CD4-positive, alpha-beta T cell treated with Interleukin-6 at 100 ng/mL for 8 hours (primary cell): ENCODE measurements around the gene RABEP1.
"Not testable (repeated sequence)": the region's sequence is repeated elsewhere in the genome, so short reads cannot be mapped to it uniquely, and the experiment has no call there.

Source experiments
- DNase-seq: peaks from one replicate; pipeline ENCODE4 v3.0.0-alpha.2; 2020; ENCODE audit warnings: mixed read lengths, low spot score

RABEP1 gene

DNA sequence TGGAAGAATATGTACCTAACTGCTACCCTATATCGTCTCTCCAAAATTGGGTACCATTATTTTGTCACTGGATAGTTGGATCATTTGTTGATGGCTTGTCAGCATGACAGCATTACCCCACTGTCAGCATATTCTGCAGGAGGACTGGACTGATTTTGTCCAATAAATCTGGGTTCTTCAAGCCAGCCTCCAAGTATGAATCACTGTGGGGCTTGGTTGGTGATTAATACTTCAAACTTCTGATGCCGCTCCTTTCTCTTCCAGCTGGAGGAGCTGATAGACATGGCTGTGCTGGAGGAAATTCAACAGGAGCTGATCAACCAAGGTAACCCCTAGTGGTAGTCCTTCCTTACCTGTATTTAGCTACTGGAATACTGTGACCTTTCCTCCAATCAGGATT lies 140.4 kb downstream of the RABEP1 start:
- DNase-seq, result no peak

DNA sequence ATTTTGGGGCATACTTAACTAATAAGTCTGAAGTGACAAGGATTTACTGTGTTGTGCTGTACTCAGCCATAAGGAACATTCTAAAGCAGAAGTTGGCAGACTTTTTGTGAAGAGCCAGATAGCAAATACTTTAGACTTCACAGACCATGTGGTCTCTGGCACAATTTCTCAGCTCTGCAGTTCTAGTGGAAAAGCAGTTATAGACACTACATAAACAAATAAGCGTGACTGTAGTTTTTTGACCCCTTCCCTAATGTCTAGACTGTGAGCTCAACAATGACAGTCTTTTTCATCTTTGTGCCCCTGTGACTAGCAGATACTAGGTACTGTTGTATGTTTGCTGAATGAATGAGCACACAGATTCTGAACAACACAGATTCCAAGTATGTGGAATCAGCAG lies 142.8 kb downstream of the RABEP1 start:
- no peak for DNase-seq

DNA sequence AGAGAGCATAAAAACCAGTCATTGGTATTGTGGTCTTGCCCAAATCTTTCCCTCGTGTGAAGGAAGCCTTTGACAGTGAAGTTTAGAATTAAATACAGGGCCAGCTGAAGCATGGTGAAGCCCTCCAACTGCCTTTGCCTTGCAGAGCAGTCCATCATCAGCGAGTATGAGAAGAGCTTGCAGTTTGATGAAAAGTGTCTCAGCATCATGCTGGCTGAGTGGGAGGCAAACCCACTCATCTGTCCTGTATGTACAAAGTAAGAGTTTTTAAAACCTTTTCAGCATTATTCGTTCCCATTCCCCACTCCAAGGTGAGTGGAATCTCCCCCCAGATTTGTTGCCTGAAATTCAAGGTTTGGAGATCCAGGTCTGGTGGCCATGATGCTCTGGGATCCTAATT lies 143.7 kb downstream of the RABEP1 start:
- DNase-seq, result no peak

DNA sequence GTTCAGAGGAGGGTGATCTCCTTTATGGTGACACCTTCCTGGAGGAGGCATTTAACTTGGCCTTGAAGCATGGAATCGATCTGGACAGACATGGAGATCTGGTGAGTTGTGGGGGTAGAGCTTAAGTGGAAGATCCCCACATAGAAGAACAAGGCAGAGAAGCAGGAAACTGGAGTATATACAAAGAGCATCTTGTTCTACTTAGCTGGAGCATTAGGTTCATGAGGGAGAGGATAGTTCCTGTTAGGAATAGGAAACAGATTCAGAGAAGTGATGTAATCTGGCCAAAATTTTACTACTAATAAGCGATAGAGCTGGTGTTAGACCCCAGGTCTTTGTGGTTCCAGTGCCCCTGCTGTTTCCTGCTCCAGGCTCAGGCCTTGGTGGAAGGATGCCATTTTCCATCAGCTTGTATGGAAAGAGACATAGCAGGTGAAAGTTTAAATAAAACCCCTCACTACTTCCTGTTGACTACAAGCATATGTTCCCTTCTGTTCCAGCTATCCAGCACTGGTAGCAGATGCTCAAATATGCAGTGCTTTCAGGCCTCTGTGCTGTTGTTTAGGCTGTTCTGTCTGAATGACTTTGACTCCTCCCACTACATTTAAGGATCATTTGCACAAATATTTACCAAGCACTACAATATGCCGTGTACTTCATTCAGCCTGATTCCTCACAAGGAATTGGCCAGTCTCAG lies 147.3 kb downstream of the RABEP1 start:
- DNase-seq, result no peak

DNA sequence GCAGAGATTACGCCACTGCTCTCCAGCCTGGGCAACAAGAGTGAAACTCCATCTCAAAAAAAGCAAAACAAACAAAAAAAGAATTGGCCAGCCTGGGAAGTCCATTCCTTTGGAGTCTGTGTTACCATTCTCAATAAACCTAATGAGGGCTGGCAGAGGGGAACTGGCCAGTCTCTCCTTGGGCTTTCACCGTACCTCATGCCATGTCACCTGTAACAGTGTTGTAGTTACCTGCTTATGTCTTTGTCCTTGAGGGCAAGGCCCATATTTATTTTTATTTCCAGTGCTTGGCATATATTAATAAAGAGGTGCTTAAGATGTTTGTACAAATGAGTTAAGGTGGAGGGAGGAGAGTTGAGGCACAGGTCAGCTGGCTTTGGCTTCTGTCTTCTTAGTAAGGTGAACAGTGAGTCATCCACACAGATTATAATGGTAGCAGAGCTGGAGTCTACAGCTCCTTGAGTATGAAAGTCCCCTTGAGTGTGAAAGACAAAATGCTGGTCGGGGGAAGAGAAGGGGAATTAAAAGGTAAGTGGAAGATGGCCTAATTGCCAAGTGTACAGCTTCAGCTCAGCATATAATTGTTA lies 148.4 kb downstream of the RABEP1 start:
- DNase-seq, result no peak

DNA sequence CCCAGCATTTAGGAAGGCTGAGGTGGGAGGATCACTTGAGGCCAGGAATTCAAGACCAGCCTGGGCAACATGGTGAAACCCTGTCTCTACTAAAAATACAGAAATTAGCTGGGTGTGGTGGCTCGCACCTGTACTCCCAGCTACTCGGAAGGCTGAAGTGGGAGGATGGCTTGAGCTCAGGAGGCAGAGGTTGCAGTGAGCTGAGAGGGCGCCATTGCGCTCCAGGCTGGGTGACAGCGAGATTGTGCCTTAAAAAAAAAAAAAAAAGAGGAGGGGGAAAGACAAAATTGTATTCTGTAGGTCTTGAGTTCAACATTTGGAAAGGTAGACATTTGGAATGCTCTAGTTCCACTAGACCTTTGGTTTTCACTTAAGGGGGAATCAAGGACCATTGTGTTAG lies 149.2 kb downstream of the RABEP1 start:
- DNase-seq, result not testable (repeated sequence)

DNA sequence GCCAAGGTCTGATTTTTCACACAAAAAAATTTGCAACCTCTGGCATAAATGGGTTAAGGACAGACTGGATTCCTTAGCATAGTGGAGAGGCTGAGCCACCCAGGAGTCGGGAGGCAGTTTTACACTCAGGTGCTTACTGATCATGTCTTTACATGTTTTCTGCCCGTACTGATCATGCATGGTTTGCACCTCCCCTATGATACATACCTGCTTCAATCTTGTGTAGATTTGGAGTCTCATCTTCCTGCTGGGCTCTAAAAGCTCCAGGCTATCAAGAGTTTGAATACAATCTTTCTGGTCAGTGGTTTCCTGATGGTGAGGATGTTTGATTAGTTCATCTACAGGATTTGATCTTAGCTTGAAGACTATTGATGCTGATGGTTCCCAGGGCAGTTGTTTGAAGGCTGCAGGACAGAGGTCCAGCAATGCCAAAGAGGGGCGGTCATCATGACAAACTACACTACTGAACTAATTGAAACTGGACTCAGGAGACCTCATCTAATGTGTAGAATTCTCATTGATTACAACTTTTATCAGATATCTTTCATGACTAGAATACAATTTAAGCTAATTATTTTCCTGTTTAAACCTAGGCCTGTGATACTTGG lies 150.0 kb downstream of the RABEP1 start:
- DNase-seq, result no peak

DNA sequence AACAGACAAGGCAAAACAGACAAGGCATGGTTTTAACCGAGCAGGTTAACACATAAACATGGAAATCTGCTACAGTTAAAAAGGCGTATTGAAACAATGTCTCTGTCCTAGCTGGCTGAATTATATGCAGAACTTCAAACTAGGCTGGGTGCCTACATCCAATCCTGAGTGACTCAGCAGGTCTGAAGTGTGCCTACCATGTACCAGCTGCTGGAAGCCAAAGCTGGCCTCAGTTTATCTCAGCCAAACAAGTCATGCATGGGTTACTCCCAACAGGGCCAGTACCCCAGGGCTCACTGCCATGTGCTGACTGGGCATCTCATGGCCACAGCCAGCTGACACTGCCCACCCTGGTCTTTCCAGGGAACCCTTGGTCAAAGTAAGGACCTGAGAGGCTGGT lies 152.9 kb downstream of the RABEP1 start:
- no peak for DNase-seq
